ENCODE data around the gene HSPB8. TPM values are rescaled to one million over a fixed set of nuclear protein-coding genes. Genes with fewer than 3 reads are reported as not detected.

The HSPB8 gene
- total RNA-seq, 1 donor from 2014 or later = 58.4 TPM

DNA sequence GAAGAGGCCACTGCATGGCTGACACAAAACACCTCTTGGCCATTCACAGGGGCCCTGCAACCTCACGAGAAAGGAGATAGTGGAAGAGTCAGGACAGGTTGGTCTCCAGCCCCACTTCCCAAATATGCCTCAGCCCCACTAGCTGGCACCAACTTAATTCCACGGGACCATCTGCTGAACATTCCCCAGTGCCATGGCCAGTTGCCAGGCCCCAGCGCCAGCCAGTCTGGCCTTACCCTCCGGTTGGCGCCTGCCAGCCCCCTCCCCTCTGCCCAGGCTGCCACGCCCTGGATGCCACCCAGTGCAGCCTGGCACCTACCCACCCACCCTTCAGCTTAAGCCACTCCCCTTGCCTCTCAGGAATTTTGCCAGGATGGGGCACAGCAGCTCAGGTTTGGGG lies 21.2 kb upstream of the HSPB8 start:
- Histone ChIP-seq H3K36me3 (no peaks in the 10 kb centered on the region), H3K9me3 (no peaks in the 10 kb centered on the region), H3K27ac (no peak overlapping the region), H3K4me3 (no peak overlapping the region), H3K27me3 (no peaks in the 10 kb centered on the region), H3K4me1 (no peaks in the 10 kb centered on the region)
- intact Hi-C loops (cut with DNase I) = no loop called here
- DNase-seq (ENCODE audit: extremely low spot score in 2 of 2) = no peak
- TF ChIP-seq, protein P1, sequence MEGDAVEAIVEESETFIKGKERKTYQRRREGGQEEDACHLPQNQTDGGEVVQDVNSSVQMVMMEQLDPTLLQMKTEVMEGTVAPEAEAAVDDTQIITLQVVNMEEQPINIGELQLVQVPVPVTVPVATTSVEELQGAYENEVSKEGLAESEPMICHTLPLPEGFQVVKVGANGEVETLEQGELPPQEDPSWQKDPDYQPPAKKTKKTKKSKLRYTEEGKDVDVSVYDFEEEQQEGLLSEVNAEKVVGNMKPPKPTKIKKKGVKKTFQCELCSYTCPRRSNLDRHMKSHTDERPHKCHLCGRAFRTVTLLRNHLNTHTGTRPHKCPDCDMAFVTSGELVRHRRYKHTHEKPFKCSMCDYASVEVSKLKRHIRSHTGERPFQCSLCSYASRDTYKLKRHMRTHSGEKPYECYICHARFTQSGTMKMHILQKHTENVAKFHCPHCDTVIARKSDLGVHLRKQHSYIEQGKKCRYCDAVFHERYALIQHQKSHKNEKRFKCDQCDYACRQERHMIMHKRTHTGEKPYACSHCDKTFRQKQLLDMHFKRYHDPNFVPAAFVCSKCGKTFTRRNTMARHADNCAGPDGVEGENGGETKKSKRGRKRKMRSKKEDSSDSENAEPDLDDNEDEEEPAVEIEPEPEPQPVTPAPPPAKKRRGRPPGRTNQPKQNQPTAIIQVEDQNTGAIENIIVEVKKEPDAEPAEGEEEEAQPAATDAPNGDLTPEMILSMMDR (IDR thresholded peaks at IDR 0.05) = no peak
- TF ChIP-seq POLR2A (IDR thresholded peaks at IDR 0.05) (no peak), POLR2AphosphoS5 (IDR thresholded peaks at IDR 0.05; ENCODE audit: insufficient read depth in 1 of 2, low read depth in 1 of 2) (no peak)

GRCh38 chr12:119157978-119158377 lies 20.8 kb upstream of the HSPB8 start:
- no peak for TF ChIP-seq POLR2AphosphoS5 (IDR thresholded peaks at IDR 0.05; ENCODE audit: insufficient read depth in 1 of 2, low read depth in 1 of 2)
- no peak for TF ChIP-seq POLR2A (IDR thresholded peaks at IDR 0.05)
- Histone ChIP-seq H3K36me3 (no peaks in the 10 kb centered on the region), H3K4me3 (no peak overlapping the region), H3K4me1 (no peaks in the 10 kb centered on the region), H3K27me3 (no peaks in the 10 kb centered on the region), H3K9me3 (no peaks in the 10 kb centered on the region), H3K27ac (no peak overlapping the region)
- DNase-seq (ENCODE audit: extremely low spot score in 2 of 2) = no peak
- intact Hi-C loops (cut with DNase I) = no loop called here

GRCh38 chr12:119158402-119158801 lies 20.3 kb upstream of the HSPB8 start:
- intact Hi-C loops (cut with DNase I) = no loop called here
- no peaks in the 10 kb centered on the region for H3K27me3 ChIP-seq
- H3K9me3 ChIP-seq = no peaks in the 10 kb centered on the region
- TF ChIP-seq POLR2AphosphoS5 (IDR thresholded peaks at IDR 0.05; ENCODE audit: insufficient read depth in 1 of 2, low read depth in 1 of 2) (no peak), POLR2A (IDR thresholded peaks at IDR 0.05) (no peak)
- TF ChIP-seq, protein P1 (IDR thresholded peaks at IDR 0.05) = no peak
- H3K36me3 ChIP-seq = no peaks in the 10 kb centered on the region
- H3K27ac ChIP-seq = no peak overlapping the region
- no peak for DNase-seq (ENCODE audit: extremely low spot score in 2 of 2)
- no peak overlapping the region for H3K4me3 ChIP-seq
- no peaks in the 10 kb centered on the region for H3K4me1 ChIP-seq

DNA sequence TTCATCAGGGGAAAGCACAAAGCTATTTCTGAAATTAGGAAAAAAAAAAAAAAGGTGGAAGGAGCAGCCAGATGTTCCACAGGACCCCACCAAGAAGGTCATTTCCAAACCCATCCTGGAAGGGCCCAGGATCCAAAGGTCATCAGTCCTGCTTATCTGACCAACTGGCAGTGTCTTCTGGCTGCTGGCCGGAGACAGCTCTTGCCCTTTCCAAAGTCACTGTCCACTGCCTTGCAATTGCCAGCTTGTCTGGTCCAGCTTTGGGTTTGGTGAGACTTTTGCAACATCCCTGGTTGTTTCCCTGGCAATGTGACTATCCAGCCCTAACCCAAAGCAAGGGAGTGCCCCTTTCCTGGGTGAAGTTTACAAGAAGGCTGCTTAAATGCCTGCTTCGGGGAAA lies 18.9 kb upstream of the HSPB8 start:
- Histone ChIP-seq H3K4me3 (no peak overlapping the region), H3K27me3 (no peaks in the 10 kb centered on the region), H3K9me3 (no peaks in the 10 kb centered on the region), H3K27ac (no peak overlapping the region), H3K36me3 (no peaks in the 10 kb centered on the region), H3K4me1 (no peaks in the 10 kb centered on the region)
- TF ChIP-seq POLR2AphosphoS5 (IDR thresholded peaks at IDR 0.05; ENCODE audit: insufficient read depth in 1 of 2, low read depth in 1 of 2) (no peak), POLR2A (IDR thresholded peaks at IDR 0.05) (no peak)
- TF ChIP-seq, protein P1 (IDR thresholded peaks at IDR 0.05) = no peak
- intact Hi-C loops (cut with DNase I) = no loop called here
- DNase-seq (ENCODE audit: extremely low spot score in 2 of 2) = no peak

DNA sequence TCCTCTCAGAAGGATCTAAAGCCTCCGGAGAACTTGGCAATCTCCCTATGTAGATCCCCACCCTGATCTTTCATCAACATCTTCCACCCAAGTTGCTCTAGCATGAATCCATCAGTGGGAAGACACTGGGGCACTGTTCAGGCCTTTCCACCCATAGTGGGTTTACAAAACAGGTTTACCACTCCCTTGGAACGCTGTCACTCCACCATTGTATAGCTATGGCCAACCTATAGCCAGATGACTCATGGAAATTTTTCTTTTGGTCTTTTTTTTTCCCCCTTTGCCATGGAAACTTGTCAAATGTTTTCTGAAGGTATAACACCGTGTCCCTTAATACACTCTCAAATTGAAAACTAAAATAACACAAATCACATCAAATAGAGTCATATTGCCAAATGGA lies 10.8 kb upstream of the HSPB8 start:
- no peak overlapping the region for H3K4me3 ChIP-seq
- TF ChIP-seq, protein P1 (IDR thresholded peaks at IDR 0.05) = no peak
- no peak for TF ChIP-seq POLR2AphosphoS5 (IDR thresholded peaks at IDR 0.05; ENCODE audit: insufficient read depth in 1 of 2, low read depth in 1 of 2)
- no peak for TF ChIP-seq POLR2A (IDR thresholded peaks at IDR 0.05)
- no peaks in the 10 kb centered on the region for H3K36me3 ChIP-seq
- no peaks in the 10 kb centered on the region for H3K4me1 ChIP-seq
- DNase-seq (ENCODE audit: extremely low spot score in 2 of 2) = no peak
- no peak overlapping the region for H3K27ac ChIP-seq
- intact Hi-C loops (cut with DNase I) = no loop called here
- H3K27me3 ChIP-seq = no peaks in the 10 kb centered on the region
- H3K9me3 ChIP-seq = no peaks in the 10 kb centered on the region
